Measurements from ENCODE around the gene SULT1C4.

The SULT1C4 gene

DNA sequence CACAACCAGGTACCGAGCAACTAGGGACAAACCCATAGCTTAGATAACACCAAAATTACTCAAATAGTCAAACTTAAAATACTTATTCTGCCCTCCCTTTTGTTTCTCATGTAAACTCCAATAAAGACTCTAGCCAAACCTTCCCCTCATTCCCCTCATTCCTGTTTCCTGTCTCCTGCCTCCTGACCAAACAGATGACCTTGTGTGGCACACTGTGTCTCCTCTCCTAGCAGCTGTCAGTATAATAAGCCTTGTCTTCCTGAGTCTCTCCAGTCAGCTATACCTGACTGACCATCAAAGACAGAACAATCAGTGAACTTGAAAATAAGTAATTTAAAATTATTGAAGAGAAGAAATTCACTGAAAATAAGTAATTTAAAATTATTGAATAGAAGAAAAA lies 14.3 kb downstream of the SULT1C4 start:
- no peaks in the 10 kb centered on the region for H3K27me3 ChIP-seq (ENCODE audit: insufficient read depth, poor library complexity, severe bottlenecking)
- no peak for DNase-seq (ENCODE audit: low read depth in 1 of 2, low spot score in 1 of 2)
- no peak overlapping the region for H3K27ac ChIP-seq (replicated peaks)
- TF ChIP-seq POLR2AphosphoS5 (IDR thresholded peaks at IDR 0.05; ENCODE audit: low read depth) (no peak), GABPA (IDR thresholded peaks at IDR 0.05; ENCODE audit: low read depth) (no peak), SPI1 (IDR thresholded peaks at IDR 0.05; ENCODE audit: borderline replicate concordance, low read depth) (no peak)
- TF ChIP-seq, protein P1, sequence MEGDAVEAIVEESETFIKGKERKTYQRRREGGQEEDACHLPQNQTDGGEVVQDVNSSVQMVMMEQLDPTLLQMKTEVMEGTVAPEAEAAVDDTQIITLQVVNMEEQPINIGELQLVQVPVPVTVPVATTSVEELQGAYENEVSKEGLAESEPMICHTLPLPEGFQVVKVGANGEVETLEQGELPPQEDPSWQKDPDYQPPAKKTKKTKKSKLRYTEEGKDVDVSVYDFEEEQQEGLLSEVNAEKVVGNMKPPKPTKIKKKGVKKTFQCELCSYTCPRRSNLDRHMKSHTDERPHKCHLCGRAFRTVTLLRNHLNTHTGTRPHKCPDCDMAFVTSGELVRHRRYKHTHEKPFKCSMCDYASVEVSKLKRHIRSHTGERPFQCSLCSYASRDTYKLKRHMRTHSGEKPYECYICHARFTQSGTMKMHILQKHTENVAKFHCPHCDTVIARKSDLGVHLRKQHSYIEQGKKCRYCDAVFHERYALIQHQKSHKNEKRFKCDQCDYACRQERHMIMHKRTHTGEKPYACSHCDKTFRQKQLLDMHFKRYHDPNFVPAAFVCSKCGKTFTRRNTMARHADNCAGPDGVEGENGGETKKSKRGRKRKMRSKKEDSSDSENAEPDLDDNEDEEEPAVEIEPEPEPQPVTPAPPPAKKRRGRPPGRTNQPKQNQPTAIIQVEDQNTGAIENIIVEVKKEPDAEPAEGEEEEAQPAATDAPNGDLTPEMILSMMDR (IDR thresholded peaks at IDR 0.05; ENCODE audit: insufficient read depth, low read length) = no peak
- TF ChIP-seq, protein P2, sequence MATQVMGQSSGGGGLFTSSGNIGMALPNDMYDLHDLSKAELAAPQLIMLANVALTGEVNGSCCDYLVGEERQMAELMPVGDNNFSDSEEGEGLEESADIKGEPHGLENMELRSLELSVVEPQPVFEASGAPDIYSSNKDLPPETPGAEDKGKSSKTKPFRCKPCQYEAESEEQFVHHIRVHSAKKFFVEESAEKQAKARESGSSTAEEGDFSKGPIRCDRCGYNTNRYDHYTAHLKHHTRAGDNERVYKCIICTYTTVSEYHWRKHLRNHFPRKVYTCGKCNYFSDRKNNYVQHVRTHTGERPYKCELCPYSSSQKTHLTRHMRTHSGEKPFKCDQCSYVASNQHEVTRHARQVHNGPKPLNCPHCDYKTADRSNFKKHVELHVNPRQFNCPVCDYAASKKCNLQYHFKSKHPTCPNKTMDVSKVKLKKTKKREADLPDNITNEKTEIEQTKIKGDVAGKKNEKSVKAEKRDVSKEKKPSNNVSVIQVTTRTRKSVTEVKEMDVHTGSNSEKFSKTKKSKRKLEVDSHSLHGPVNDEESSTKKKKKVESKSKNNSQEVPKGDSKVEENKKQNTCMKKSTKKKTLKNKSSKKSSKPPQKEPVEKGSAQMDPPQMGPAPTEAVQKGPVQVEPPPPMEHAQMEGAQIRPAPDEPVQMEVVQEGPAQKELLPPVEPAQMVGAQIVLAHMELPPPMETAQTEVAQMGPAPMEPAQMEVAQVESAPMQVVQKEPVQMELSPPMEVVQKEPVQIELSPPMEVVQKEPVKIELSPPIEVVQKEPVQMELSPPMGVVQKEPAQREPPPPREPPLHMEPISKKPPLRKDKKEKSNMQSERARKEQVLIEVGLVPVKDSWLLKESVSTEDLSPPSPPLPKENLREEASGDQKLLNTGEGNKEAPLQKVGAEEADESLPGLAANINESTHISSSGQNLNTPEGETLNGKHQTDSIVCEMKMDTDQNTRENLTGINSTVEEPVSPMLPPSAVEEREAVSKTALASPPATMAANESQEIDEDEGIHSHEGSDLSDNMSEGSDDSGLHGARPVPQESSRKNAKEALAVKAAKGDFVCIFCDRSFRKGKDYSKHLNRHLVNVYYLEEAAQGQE (IDR thresholded peaks at IDR 0.05; ENCODE audit: insufficient replicate concordance, low read depth) = no peak
- H3K4me3 ChIP-seq (replicated peaks; ENCODE audit: insufficient read depth, low read length) = no peak overlapping the region

DNA sequence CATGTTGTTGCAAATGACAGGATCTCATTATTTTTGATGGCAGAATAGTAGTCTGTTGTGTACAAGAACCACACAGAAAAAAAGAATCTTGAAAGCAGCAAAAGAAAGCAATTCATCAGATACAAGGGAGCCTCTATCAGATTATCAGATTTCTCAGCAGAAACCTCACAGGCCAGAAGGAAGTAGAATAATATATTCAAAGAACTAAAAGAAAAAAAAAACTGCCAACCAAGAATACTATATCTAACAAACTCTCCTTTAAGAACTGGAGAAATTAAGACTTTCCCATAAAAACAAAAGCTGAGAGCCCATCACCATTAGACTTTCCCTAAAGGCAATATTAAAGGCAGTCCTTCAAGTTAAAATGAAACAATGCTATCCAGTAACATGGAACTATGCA lies 15.4 kb downstream of the SULT1C4 start:
- no peak for DNase-seq (ENCODE audit: low read depth in 1 of 2, low spot score in 1 of 2)
- Histone ChIP-seq H3K27ac (replicated peaks) (no peak overlapping the region), H3K4me3 (replicated peaks; ENCODE audit: insufficient read depth, low read length) (no peak overlapping the region), H3K27me3 (ENCODE audit: insufficient read depth, poor library complexity, severe bottlenecking) (no peaks in the 10 kb centered on the region)
- TF ChIP-seq, protein P1 (IDR thresholded peaks at IDR 0.05; ENCODE audit: insufficient read depth, low read length) = no peak
- TF ChIP-seq POLR2AphosphoS5 (IDR thresholded peaks at IDR 0.05; ENCODE audit: low read depth) (no peak), GABPA (IDR thresholded peaks at IDR 0.05; ENCODE audit: low read depth) (no peak), SPI1 (IDR thresholded peaks at IDR 0.05; ENCODE audit: borderline replicate concordance, low read depth) (no peak)
- TF ChIP-seq, protein P2 (IDR thresholded peaks at IDR 0.05; ENCODE audit: insufficient replicate concordance, low read depth) = no peak

DNA sequence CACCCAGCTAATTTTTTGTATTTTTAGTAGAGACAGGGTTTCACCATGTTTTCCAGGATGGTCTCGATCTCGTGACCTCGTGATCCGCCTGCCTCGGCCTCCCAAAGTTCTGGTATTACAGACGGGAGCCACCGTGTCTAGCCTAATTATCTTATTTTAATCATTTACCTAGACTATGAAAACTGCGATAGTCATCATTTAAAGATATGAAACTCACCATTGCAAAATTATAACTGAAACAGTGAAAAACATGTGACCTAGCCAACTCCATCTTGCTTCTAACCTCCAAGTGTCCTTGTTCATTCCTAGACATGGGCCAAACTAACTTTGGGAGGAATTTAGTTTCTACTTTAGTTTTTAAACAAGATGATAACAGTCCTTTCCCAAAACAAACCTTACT lies 17.4 kb downstream of the SULT1C4 start:
- no peak for DNase-seq (ENCODE audit: low read depth in 1 of 2, low spot score in 1 of 2)
- H3K4me3 ChIP-seq (replicated peaks; ENCODE audit: insufficient read depth, low read length) = no peak overlapping the region
- H3K27me3 ChIP-seq (ENCODE audit: insufficient read depth, poor library complexity, severe bottlenecking) = no peaks in the 10 kb centered on the region
- H3K27ac ChIP-seq (replicated peaks) = no peak overlapping the region
- TF ChIP-seq, protein P2 (IDR thresholded peaks at IDR 0.05; ENCODE audit: insufficient replicate concordance, low read depth) = no peak
- no peak for TF ChIP-seq POLR2AphosphoS5 (IDR thresholded peaks at IDR 0.05; ENCODE audit: low read depth)
- TF ChIP-seq GABPA (IDR thresholded peaks at IDR 0.05; ENCODE audit: low read depth) = no peak
- TF ChIP-seq, protein P1 (IDR thresholded peaks at IDR 0.05; ENCODE audit: insufficient read depth, low read length) = no peak
- no peak for TF ChIP-seq SPI1 (IDR thresholded peaks at IDR 0.05; ENCODE audit: borderline replicate concordance, low read depth)

Measured in HL-60 (cell line).